Upper lobe of left lung (tissue), 4 donors: ENCODE results near the gene FAM89A.

Source experiments
- CTCF ChIP-seq, 6 experiments: fragments of 450-650 bp in 4 of 6; fragments of 200-600 bp in 2 of 6; sonication (generic) in 2 of 6; IDR thresholded peaks; one replicate each; pipeline ENCODE4 v1.5.1; 2016 to 2019; ENCODE audit warnings: antibody characterized with exemption in 6 of 6
- EP300 ChIP-seq, 4 donors: sonication (generic); formaldehyde crosslinking; IDR thresholded peaks; one replicate each; pipeline ENCODE4 v1.5.1; 2017; ENCODE audit warnings: antibody characterized with exemption in 4 of 4, control low read depth in 2 of 4
- POLR2A ChIP-seq, 4 donors: fragments of 450-650 bp; IDR thresholded peaks; one replicate each; pipeline ENCODE4 v1.5.1; 2016 to 2017; ENCODE audit warnings: antibody characterized with exemption in 4 of 4, mild to moderate bottlenecking in 2 of 4
- POLR2AphosphoS5 ChIP-seq, 2 donors: sonication (generic); formaldehyde crosslinking; IDR thresholded peaks; one replicate each; pipeline ENCODE4 v1.5.1; 2017; ENCODE audit warnings: antibody characterized with exemption in 2 of 2

- TF ChIP-seq CTCF (IDR thresholded peaks at IDR 0.05) (no peak), EP300 (IDR thresholded peaks at IDR 0.05) (no peak), POLR2A (IDR thresholded peaks at IDR 0.05) (no peak), POLR2AphosphoS5 (IDR thresholded peaks at IDR 0.05) (no peak)
These were observed 32.0 kb upstream of the FAM89A start for GRCh38 chr1:231072041-231072440.
